ENCODE measurements around the gene C1orf116. TPM values are rescaled to one million over a fixed set of nuclear protein-coding genes. Genes with fewer than 3 reads are reported as not detected.

C1orf116 gene
- total and polyA plus RNA-seq, 9 donors = under 0.01 to 2.9 (median 0.13) TPM

GRCh38 chr1:206998816-206999215, 33.7 kb downstream of the C1orf116 start:
- H3K4me1 ChIP-seq (ENCODE audit: control insufficient read depth, insufficient read depth, low read length) = no peaks in the 10 kb centered on the region
- no peaks in the 10 kb centered on the region for H3K27me3 ChIP-seq (ENCODE audit: control insufficient read depth, insufficient read depth, low read length)
- no CpG with 5 or more reads among the region's 2 CpGs for WGBS (ENCODE audit: insufficient coverage)
- H3K4me3 ChIP-seq (ENCODE audit: low read length) = no peak overlapping the region
- no peak for DNase-seq
- H3K9me3 ChIP-seq (replicated peaks; ENCODE audit: control insufficient read depth, low read depth, low read length) = no peaks in the 10 kb centered on the region
- H3K27ac ChIP-seq (ENCODE audit: low read length) = no peak overlapping the region
- no peaks in the 10 kb centered on the region for H3K36me3 ChIP-seq (ENCODE audit: control insufficient read depth, insufficient read depth, low read length)

GRCh38 chr1:206992790-206993189, 39.8 kb downstream of the C1orf116 start:
- Histone ChIP-seq H3K36me3 (ENCODE audit: control insufficient read depth, insufficient read depth, low read length) (no peaks in the 10 kb centered on the region), H3K9me3 (replicated peaks; ENCODE audit: control insufficient read depth, low read depth, low read length) (no peaks in the 10 kb centered on the region), H3K27ac (ENCODE audit: low read length) (no peak overlapping the region), H3K4me3 (ENCODE audit: low read length) (no peak overlapping the region), H3K4me1 (ENCODE audit: control insufficient read depth, insufficient read depth, low read length) (no peaks in the 10 kb centered on the region), H3K27me3 (ENCODE audit: control insufficient read depth, insufficient read depth, low read length) (peaks cover 7% of the 10 kb centered on the region)
- no peak for DNase-seq

GRCh38 chr1:206987873-206988272, 44.7 kb downstream of the C1orf116 start:
- Histone ChIP-seq H3K4me3 (ENCODE audit: low read length) (no peak overlapping the region), H3K4me1 (ENCODE audit: control insufficient read depth, insufficient read depth, low read length) (no peaks in the 10 kb centered on the region), H3K27ac (ENCODE audit: low read length) (no peak overlapping the region), H3K36me3 (ENCODE audit: control insufficient read depth, insufficient read depth, low read length) (no peaks in the 10 kb centered on the region), H3K27me3 (ENCODE audit: control insufficient read depth, insufficient read depth, low read length) (peaks cover 23% of the 10 kb centered on the region), H3K9me3 (replicated peaks; ENCODE audit: control insufficient read depth, low read depth, low read length) (no peaks in the 10 kb centered on the region)
- 71% methylated on average over 1 of the region's 1 CpG for WGBS (ENCODE audit: insufficient coverage)
- no peak for DNase-seq

- WGBS (ENCODE audit: insufficient coverage) = 26% methylated on average over 3 of the region's 3 CpGs
- DNase-seq = no peak
- H3K36me3 ChIP-seq (ENCODE audit: control insufficient read depth, insufficient read depth, low read length) = no peaks in the 10 kb centered on the region
- no peaks in the 10 kb centered on the region for H3K4me1 ChIP-seq (ENCODE audit: control insufficient read depth, insufficient read depth, low read length)
- no peaks in the 10 kb centered on the region for H3K9me3 ChIP-seq (replicated peaks; ENCODE audit: control insufficient read depth, low read depth, low read length)
- H3K27ac ChIP-seq (ENCODE audit: low read length) = no peak overlapping the region
- H3K27me3 ChIP-seq (ENCODE audit: control insufficient read depth, insufficient read depth, low read length) = peaks cover 23% of the 10 kb centered on the region
- no peak overlapping the region for H3K4me3 ChIP-seq (ENCODE audit: low read length)
Measured at GRCh38 chr1:206986885-206987284, 45.7 kb downstream of the C1orf116 start.

GRCh38 chr1:206986402-206986801, 46.2 kb downstream of the C1orf116 start:
- H3K27ac ChIP-seq (ENCODE audit: low read length) = no peak overlapping the region
- no peak for DNase-seq
- no peaks in the 10 kb centered on the region for H3K4me1 ChIP-seq (ENCODE audit: control insufficient read depth, insufficient read depth, low read length)
- H3K9me3 ChIP-seq (replicated peaks; ENCODE audit: control insufficient read depth, low read depth, low read length) = no peaks in the 10 kb centered on the region
- H3K4me3 ChIP-seq (ENCODE audit: low read length) = no peak overlapping the region
- WGBS (ENCODE audit: insufficient coverage) = 83% methylated on average over 1 of the region's 3 CpGs
- no peaks in the 10 kb centered on the region for H3K36me3 ChIP-seq (ENCODE audit: control insufficient read depth, insufficient read depth, low read length)
- peaks cover 23% of the 10 kb centered on the region for H3K27me3 ChIP-seq (ENCODE audit: control insufficient read depth, insufficient read depth, low read length)

- no peak overlapping the region for H3K27ac ChIP-seq (ENCODE audit: low read length)
- no peaks in the 10 kb centered on the region for H3K4me1 ChIP-seq (ENCODE audit: control insufficient read depth, insufficient read depth, low read length)
- H3K4me3 ChIP-seq (ENCODE audit: low read length) = no peak overlapping the region
- 44% methylated on average over 6 of the region's 10 CpGs for WGBS (ENCODE audit: insufficient coverage)
- no peak for DNase-seq
- no peaks in the 10 kb centered on the region for H3K9me3 ChIP-seq (replicated peaks; ENCODE audit: control insufficient read depth, low read depth, low read length)
- no peaks in the 10 kb centered on the region for H3K36me3 ChIP-seq (ENCODE audit: control insufficient read depth, insufficient read depth, low read length)
- peaks cover 23% of the 10 kb centered on the region for H3K27me3 ChIP-seq (ENCODE audit: control insufficient read depth, insufficient read depth, low read length)
Measured at GRCh38 chr1:206985162-206985749, 47.3 kb downstream of the C1orf116 start.

GRCh38 chr1:206982216-206982615, 50.3 kb downstream of the C1orf116 start:
- peak; percentile 54 for DNase-seq
- Histone ChIP-seq H3K4me1 (ENCODE audit: control insufficient read depth, insufficient read depth, low read length) (no peaks in the 10 kb centered on the region), H3K27me3 (ENCODE audit: control insufficient read depth, insufficient read depth, low read length) (peaks cover 16% of the 10 kb centered on the region), H3K4me3 (ENCODE audit: low read length) (no peak overlapping the region), H3K9me3 (replicated peaks; ENCODE audit: control insufficient read depth, low read depth, low read length) (no peaks in the 10 kb centered on the region), H3K27ac (ENCODE audit: low read length) (no peak overlapping the region), H3K36me3 (ENCODE audit: control insufficient read depth, insufficient read depth, low read length) (no peaks in the 10 kb centered on the region)
- WGBS (ENCODE audit: insufficient coverage) = 0% methylated on average over 1 of the region's 4 CpGs

GRCh38 chr1:206979379-206980043, 53.0 kb downstream of the C1orf116 start:
- Histone ChIP-seq H3K27ac (ENCODE audit: low read length) (no peak overlapping the region), H3K4me3 (ENCODE audit: low read length) (no peak overlapping the region), H3K9me3 (replicated peaks; ENCODE audit: control insufficient read depth, low read depth, low read length) (no peaks in the 10 kb centered on the region), H3K36me3 (ENCODE audit: control insufficient read depth, insufficient read depth, low read length) (no peaks in the 10 kb centered on the region), H3K4me1 (ENCODE audit: control insufficient read depth, insufficient read depth, low read length) (no peaks in the 10 kb centered on the region), H3K27me3 (ENCODE audit: control insufficient read depth, insufficient read depth, low read length) (peaks cover 8% of the 10 kb centered on the region)
- WGBS (ENCODE audit: insufficient coverage) = 45% methylated on average over 1 of the region's 3 CpGs
- no peak for DNase-seq

- DNase-seq = no peak
- Histone ChIP-seq H3K36me3 (ENCODE audit: control insufficient read depth, insufficient read depth, low read length) (no peaks in the 10 kb centered on the region), H3K27me3 (ENCODE audit: control insufficient read depth, insufficient read depth, low read length) (peaks cover 4% of the 10 kb centered on the region), H3K27ac (ENCODE audit: low read length) (no peak overlapping the region), H3K4me3 (ENCODE audit: low read length) (no peak overlapping the region), H3K9me3 (replicated peaks; ENCODE audit: control insufficient read depth, low read depth, low read length) (no peaks in the 10 kb centered on the region), H3K4me1 (ENCODE audit: control insufficient read depth, insufficient read depth, low read length) (no peaks in the 10 kb centered on the region)
- 81% methylated on average over 5 of the region's 7 CpGs for WGBS (ENCODE audit: insufficient coverage)
Measured at GRCh38 chr1:206978259-206978658, 54.3 kb downstream of the C1orf116 start.

GRCh38 chr1:206975306-206975705, 57.2 kb downstream of the C1orf116 start:
- no peaks in the 10 kb centered on the region for H3K27me3 ChIP-seq (ENCODE audit: control insufficient read depth, insufficient read depth, low read length)
- no peaks in the 10 kb centered on the region for H3K4me1 ChIP-seq (ENCODE audit: control insufficient read depth, insufficient read depth, low read length)
- no peak overlapping the region for H3K4me3 ChIP-seq (ENCODE audit: low read length)
- no peaks in the 10 kb centered on the region for H3K36me3 ChIP-seq (ENCODE audit: control insufficient read depth, insufficient read depth, low read length)
- no peak overlapping the region for H3K27ac ChIP-seq (ENCODE audit: low read length)
- no CpG with 5 or more reads among the region's 1 CpG for WGBS (ENCODE audit: insufficient coverage)
- no peak for DNase-seq
- no peaks in the 10 kb centered on the region for H3K9me3 ChIP-seq (replicated peaks; ENCODE audit: control insufficient read depth, low read depth, low read length)
